Measurements from ENCODE around the gene PRRG1.

- TF ChIP-seq CTCF (conservative IDR thresholded peaks at IDR 0.05; ENCODE audit: low read length), result no peak
- no peak for TF ChIP-seq EZH2phosphoT487 (IDR thresholded peaks at IDR 0.05; ENCODE audit: borderline replicate concordance)
Observed at GRCh38 chrX:37361596-37361995, 12.4 kb downstream of the PRRG1 start.

Data from Loucy (cell line).